ENCODE results near the gene TPP2. TPM values are rescaled to one million over a fixed set of nuclear protein-coding genes. Genes with fewer than 3 reads are reported as not detected.

TPP2 gene
- total and polyA plus RNA-seq, 2 experiments from 2014 or later, result 24.3 to 41.3 TPM

DNA sequence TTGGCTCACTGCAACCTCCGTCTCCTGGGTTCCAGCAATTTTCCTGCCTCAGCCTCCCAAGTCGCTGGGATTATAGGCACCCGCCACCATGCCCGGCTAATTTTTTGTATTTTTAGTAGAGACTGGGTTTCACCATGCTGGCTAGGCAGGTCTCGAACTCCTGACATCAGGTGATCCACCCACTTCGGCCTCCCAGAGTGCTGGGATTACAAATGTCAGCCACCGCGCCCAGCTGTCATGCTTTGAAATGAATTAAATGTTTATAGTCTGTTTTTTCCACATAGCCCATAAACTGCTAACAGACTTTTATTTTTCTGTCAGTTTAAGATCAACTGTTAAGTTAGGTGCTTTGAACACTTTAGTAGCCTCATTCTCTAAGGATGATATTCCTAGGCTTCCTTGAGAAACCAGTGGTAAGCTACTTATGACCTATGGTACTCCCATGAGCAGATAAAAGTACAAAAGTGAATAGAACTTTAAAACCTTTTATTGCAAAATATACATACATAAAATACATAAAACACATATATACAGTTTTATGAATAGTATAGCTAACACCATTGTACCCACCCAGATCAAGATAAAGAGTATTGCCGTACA is 13.6 kb downstream of the TPP2 start:
- no peak overlapping the region for H3K4me2 ChIP-seq (ENCODE audit: unreplicated experiment)
- no peak for TF ChIP-seq EZH2phosphoT487 (IDR thresholded peaks at IDR 0.05; ENCODE audit: insufficient read depth, low read depth)
- TF ChIP-seq EZH2 (IDR thresholded peaks at IDR 0.05; ENCODE audit: insufficient read depth, poor library complexity, severe bottlenecking), result no peak
- no peak overlapping the region for H3K27ac ChIP-seq
- H3K4me3 ChIP-seq, result no peak overlapping the region
- in situ Hi-C loops (cut with MboI), result no loop called here
- no peaks in the 10 kb centered on the region; the same call in 1 of the 2 replicates for H4K20me1 ChIP-seq (ENCODE audit: insufficient read depth)
- DNase-seq, result no peak
- H3K4me1 ChIP-seq (ENCODE audit: insufficient read depth), result no peaks in the 10 kb centered on the region
- no peaks in the 10 kb centered on the region for H3K9me3 ChIP-seq (ENCODE audit: low read depth)
- peaks cover 8% of the 10 kb centered on the region; the same call in 1 of the 2 replicates for H3K36me3 ChIP-seq (ENCODE audit: low read depth)
- no peaks in the 10 kb centered on the region for H3K9me2 ChIP-seq (ENCODE audit: insufficient read depth)
- 97 to 98% methylated on average over 9 of the region's 9 CpGs for WGBS, 2 experiments (ENCODE audit: low coverage in 1 of 2, low lambda C conversion rate in 2 of 2, missing lambda C conversion rate in 2 of 2)
- no peak overlapping the region for H3K9ac ChIP-seq
- H3F3A ChIP-seq (ENCODE audit: insufficient read depth), result no peaks in the 10 kb centered on the region
- H3K79me2 ChIP-seq (ENCODE audit: insufficient read depth), result peaks cover 92% of the 10 kb centered on the region
- no peak overlapping the region for H2AFZ ChIP-seq
- no peaks in the 10 kb centered on the region for H3K27me3 ChIP-seq (replicated peaks; ENCODE audit: insufficient read depth)

DNA sequence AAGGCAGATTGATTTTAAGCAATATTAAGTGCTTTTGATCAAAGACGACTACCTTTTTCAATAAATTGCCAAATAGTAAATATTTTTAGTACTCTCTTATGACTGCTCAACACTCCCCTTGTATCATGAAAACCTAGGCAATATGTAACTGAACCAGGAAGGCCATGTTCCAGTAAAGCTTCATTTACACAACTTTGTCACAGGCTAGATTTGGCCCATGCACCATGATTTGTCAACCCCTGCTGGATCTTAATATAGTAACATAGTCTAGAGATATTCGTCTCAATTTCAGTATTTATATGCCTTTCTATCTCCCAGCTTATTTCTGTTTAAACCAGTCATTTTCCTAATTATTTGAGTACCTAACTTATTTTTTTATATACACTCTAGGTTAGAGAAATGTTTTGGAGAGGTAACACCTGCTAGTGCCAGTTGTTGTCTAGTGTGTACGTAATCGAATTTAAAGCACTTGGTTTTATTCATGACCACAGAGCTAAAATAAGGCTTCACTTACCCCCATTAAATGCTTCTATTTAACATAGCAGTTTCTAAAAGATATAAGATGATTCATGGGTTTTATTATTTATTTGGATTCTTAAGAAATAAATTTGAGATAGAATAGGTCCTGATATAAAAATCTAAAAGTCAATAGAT is 21.0 kb downstream of the TPP2 start:
- H2AFZ ChIP-seq, result no peak overlapping the region
- no peak overlapping the region for H3K9ac ChIP-seq
- H4K20me1 ChIP-seq (ENCODE audit: insufficient read depth), result no peaks in the 10 kb centered on the region; the same call in 1 of the 2 replicates
- no peak overlapping the region for H3K4me2 ChIP-seq (ENCODE audit: unreplicated experiment)
- DNase-seq, result no peak
- 98 to 99% methylated on average over 4 of the region's 4 CpGs for WGBS, 2 experiments (ENCODE audit: low coverage in 1 of 2, low lambda C conversion rate in 2 of 2, missing lambda C conversion rate in 2 of 2)
- H3K79me2 ChIP-seq (ENCODE audit: insufficient read depth), result peaks cover 35% of the 10 kb centered on the region
- H3K27ac ChIP-seq, result no peak overlapping the region
- no peaks in the 10 kb centered on the region for H3K27me3 ChIP-seq (replicated peaks; ENCODE audit: insufficient read depth)
- H3K9me3 ChIP-seq (ENCODE audit: low read depth), result no peaks in the 10 kb centered on the region
- no peaks in the 10 kb centered on the region for H3K9me2 ChIP-seq (ENCODE audit: insufficient read depth)
- no peaks in the 10 kb centered on the region for H3F3A ChIP-seq (ENCODE audit: insufficient read depth)
- no peak for TF ChIP-seq EZH2phosphoT487 (IDR thresholded peaks at IDR 0.05; ENCODE audit: insufficient read depth, low read depth)
- no peak for TF ChIP-seq EZH2 (IDR thresholded peaks at IDR 0.05; ENCODE audit: insufficient read depth, poor library complexity, severe bottlenecking)
- H3K4me3 ChIP-seq, result no peak overlapping the region
- no peaks in the 10 kb centered on the region for H3K4me1 ChIP-seq (ENCODE audit: insufficient read depth)
- peaks cover 46% of the 10 kb centered on the region for H3K36me3 ChIP-seq (ENCODE audit: low read depth)
- in situ Hi-C loops (cut with MboI), result no loop called here

GRCh38 chr13:102620516-102620915 is 23.7 kb downstream of the TPP2 start:
- Histone ChIP-seq H3K9me3 (ENCODE audit: low read depth) (no peaks in the 10 kb centered on the region), H3K4me1 (ENCODE audit: insufficient read depth) (no peaks in the 10 kb centered on the region), H3K4me2 (ENCODE audit: unreplicated experiment) (no peak overlapping the region), H2AFZ (no peak overlapping the region), H3K27ac (no peak overlapping the region), H4K20me1 (ENCODE audit: insufficient read depth) (no peaks in the 10 kb centered on the region), H3K36me3 (ENCODE audit: low read depth) (peaks cover 46% of the 10 kb centered on the region), H3K79me2 (ENCODE audit: insufficient read depth) (peaks cover 11% of the 10 kb centered on the region), H3K9me2 (ENCODE audit: insufficient read depth) (no peaks in the 10 kb centered on the region), H3F3A (ENCODE audit: insufficient read depth) (no peaks in the 10 kb centered on the region), H3K27me3 (replicated peaks; ENCODE audit: insufficient read depth) (no peaks in the 10 kb centered on the region), H3K4me3 (no peak overlapping the region), H3K9ac (no peak overlapping the region)
- WGBS, 2 experiments (ENCODE audit: low coverage in 1 of 2, low lambda C conversion rate in 2 of 2, missing lambda C conversion rate in 2 of 2), result 97 to 99% methylated on average over 6 of the region's 6 CpGs
- in situ Hi-C loops (cut with MboI), result no loop called here
- DNase-seq, result no peak
- TF ChIP-seq EZH2 (IDR thresholded peaks at IDR 0.05; ENCODE audit: insufficient read depth, poor library complexity, severe bottlenecking) (no peak), EZH2phosphoT487 (IDR thresholded peaks at IDR 0.05; ENCODE audit: insufficient read depth, low read depth) (no peak)

- Histone ChIP-seq H3K79me2 (ENCODE audit: insufficient read depth) (no peaks in the 10 kb centered on the region), H3K4me1 (ENCODE audit: insufficient read depth) (no peaks in the 10 kb centered on the region), H3F3A (ENCODE audit: insufficient read depth) (no peaks in the 10 kb centered on the region), H3K4me2 (ENCODE audit: unreplicated experiment) (no peak overlapping the region), H4K20me1 (ENCODE audit: insufficient read depth) (no peaks in the 10 kb centered on the region), H3K36me3 (ENCODE audit: low read depth) (peaks cover 37% of the 10 kb centered on the region), H3K27ac (no peak overlapping the region), H3K27me3 (replicated peaks; ENCODE audit: insufficient read depth) (no peaks in the 10 kb centered on the region), H3K9me3 (ENCODE audit: low read depth) (no peaks in the 10 kb centered on the region), H3K9me2 (ENCODE audit: insufficient read depth) (no peaks in the 10 kb centered on the region), H2AFZ (no peak overlapping the region), H3K4me3 (no peak overlapping the region), H3K9ac (no peak overlapping the region)
- 93% methylated on average over 1 of the region's 1 CpG for WGBS, 2 experiments (ENCODE audit: low coverage in 1 of 2, low lambda C conversion rate in 2 of 2, missing lambda C conversion rate in 2 of 2)
- TF ChIP-seq EZH2phosphoT487 (IDR thresholded peaks at IDR 0.05; ENCODE audit: insufficient read depth, low read depth), result no peak
- no peak for TF ChIP-seq EZH2 (IDR thresholded peaks at IDR 0.05; ENCODE audit: insufficient read depth, poor library complexity, severe bottlenecking)
- in situ Hi-C loops (cut with MboI), result no loop called here
- DNase-seq, result no peak
Observed at GRCh38 chr13:102626928-102627327, 30.1 kb downstream of the TPP2 start.
